Glomerular endothelial cell (primary cell): Measurements from ENCODE around the gene MVB12B. TPM values are rescaled to one million over a fixed set of nuclear protein-coding genes. Genes with fewer than 3 reads are reported as not detected.

Experiments used
- DNase-seq: peaks from one replicate; pipeline ENCODE4 v3.0.0-alpha.2; 2011; ENCODE audit warnings: low read depth, low spot score; ENCODE audit errors: extremely low read depth
- total RNA-seq: library from RNA; depleted of rRNA; stranded (reverse); fragments of >200 nt; gene quantifications from 2 replicates; pipeline ENCODE4 v1.2.3, GENCODE V29; 2015

The MVB12B gene
- total RNA-seq, 1 donor from 2014 or later, result 11.4 TPM

DNA sequence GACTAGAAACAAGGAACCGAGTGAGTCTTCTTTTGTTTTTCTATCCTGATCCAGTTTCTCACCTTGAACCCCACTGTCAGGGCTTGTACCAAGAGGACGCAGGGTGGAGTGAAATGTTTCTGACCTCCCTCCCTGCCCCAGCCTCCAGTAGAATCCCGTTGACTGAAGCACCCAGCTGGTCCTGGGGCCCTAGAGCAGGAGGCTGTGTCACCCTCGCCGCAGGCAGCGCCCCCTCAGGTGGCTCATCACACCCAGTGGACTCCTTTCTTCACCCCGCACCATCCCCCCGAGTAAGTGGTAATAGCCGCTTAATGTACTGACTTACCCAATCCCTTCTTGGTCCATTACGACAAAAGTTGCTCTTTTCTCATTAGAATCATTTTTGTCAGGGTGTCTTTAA is 53.8 kb downstream of the MVB12B start:
- no peak for DNase-seq

- no peak for DNase-seq
Observed at GRCh38 chr9:126381195-126381594, 54.6 kb downstream of the MVB12B start.

DNA sequence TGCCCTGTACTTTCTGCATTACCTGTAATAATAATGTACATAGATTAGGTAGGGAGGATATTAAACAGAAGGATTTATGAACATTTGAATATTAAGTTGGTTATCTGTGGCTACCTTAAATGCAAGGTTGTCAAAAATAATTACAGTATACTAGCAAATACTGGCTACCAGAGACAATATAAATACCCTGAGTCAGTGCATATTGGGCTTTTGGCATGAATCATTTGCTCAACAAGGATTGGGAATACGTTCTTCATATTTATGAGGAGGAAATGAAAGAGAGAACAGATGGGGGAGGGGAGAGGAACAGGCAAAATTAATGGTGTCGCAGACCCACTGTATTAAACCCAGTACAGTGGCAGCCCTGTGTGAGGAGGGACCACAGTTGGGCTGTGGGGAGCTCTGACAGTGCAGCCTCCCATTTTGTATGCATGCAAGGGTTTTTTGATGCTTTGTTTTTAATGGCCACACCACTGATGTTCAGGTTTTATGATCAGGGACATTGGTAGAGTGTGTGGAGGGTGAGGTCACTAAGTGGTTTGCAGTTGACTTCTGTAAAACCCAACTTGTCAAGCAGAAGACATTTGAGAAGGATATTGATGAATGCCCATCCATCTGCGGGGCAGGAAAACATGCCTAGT is 56.9 kb downstream of the MVB12B start:
- DNase-seq, result no peak

- no peak for DNase-seq
Observed at GRCh38 chr9:126384926-126385325, 58.3 kb downstream of the MVB12B start.

GRCh38 chr9:126386088-126386487 is 59.5 kb downstream of the MVB12B start:
- no peak for DNase-seq

DNA sequence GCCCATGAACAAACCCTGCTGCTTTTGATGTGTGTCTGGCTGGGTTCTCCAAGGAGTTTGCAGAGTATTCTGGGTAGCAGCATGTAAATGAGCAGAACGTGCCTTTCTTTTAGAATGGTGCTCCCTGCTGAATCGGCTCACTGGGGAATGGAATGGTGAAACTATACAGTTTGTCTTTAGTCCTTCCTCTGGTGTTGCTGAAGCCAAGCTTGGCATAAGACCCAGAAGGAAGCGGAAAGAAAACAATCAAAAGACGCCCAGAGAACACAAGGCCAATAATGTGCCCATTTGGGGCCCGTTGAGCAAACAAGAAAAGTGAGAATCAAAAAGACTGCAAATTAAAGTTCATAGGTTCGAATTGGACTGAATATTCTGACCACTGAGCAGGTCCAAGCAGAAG is 60.1 kb downstream of the MVB12B start:
- no peak for DNase-seq

- DNase-seq, result no peak
Observed at GRCh38 chr9:126388964-126389708, 62.5 kb downstream of the MVB12B start.

- DNase-seq, result no peak
Observed at GRCh38 chr9:126389992-126390391, 63.4 kb downstream of the MVB12B start.

- DNase-seq, result no peak
Observed at GRCh38 chr9:126390923-126391322, 64.3 kb downstream of the MVB12B start.

DNA sequence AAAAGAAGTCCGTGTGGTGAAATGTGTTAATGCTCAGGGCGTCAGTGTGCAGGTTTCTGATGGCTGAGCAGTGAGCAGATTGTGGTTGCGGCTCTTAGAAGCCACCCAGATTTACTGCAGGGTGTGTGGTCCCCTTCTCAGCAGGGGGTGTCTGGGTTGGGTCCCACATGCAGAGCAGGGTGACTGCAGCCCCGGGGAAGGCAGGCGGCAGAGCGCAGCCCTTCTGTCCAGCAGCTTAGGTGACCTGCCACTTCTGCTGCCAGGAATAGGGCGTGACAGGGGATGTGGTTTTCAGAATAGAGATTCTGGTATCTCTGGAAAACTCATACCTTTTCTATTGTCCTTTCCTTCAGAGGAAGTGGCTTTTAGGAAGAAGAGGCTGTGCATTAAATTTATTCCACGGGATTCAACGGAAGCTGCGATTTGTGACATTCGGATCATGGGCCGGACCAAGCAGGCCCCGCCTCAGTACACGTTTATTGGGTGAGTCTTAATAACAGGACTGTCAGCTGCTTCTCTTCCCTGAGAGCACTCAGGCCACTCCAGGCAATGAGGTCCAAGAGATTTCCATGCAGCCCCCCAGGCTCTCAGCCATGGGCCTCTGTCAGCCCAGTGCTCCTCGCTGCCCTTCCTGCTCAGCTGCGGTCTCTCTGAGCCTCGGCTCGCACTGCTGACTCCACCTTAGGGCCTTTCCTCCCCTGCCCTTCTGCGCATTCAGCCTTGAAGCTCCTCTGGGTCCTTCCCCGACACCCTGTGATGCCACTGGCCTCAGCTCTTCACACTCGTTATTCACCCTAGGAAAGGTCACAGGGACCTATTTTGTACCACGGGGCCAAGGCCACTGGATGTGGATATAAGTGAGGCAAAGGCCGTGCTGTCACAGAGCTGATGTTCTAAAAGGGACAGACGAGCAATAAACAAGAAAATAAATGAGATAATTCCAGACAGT is 65.4 kb downstream of the MVB12B start:
- no peak for DNase-seq

DNA sequence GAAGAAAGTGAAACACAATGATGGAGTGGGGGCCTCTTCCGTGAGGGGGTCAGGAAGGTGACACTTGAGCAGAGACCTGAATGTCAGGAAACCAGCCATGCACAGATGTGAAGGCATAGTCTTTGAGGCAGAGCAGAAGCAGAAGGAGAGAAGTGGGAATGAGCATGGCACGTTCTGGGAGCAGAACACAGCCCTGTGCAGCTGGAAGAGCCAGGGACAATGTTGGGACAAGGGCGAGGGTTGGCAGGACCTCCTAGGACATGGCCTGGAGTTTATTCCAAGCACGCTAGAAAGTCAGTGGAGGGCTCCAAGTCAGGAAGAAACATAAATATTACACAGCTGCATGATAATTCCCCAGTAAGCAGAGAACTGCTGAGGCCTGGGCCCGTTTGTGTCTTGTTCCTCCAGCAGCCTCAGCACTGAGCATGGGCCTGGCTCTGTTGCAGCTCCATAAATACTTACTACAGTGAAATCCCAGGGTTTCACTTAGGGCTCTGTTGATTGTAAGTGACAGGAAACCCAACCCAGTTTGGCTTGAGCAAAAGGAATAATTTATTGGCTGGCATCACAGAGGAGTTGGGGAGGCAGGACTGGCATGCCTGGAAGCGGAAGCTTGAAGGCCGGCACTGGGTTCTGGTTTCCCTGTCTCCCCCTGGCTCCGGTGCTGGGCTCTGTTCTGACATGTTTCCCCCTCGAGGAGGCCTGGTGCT is 66.2 kb downstream of the MVB12B start:
- no peak for DNase-seq

- no peak for DNase-seq
Observed at GRCh38 chr9:126393876-126394275, 67.2 kb downstream of the MVB12B start.

DNA sequence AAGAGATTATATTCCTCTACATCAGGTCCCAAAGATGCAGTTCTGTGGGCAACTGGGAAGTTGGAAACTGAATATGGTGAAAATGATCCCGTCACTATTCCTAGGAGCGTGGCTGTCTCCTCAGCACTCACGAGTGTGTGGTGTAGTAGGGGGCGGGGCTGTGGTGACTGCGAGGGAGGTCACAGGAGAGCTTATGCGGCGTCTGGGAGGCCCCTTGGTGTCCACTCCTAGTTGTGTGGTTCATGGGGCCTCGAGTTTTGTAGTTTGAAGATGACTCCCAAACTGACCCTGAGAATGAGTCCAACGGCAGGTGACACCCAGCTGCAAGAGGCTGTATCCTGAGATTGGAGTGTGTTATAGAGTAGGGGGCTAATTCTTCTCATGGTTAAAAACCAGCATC is 68.2 kb downstream of the MVB12B start:
- no peak for DNase-seq

GRCh38 chr9:126395439-126396212 is 69.0 kb downstream of the MVB12B start:
- no peak for DNase-seq

GRCh38 chr9:126397056-126397455 is 70.4 kb downstream of the MVB12B start:
- no peak for DNase-seq

- DNase-seq, result no peak
Observed at GRCh38 chr9:126398403-126399058, 71.9 kb downstream of the MVB12B start.

GRCh38 chr9:126399251-126399650 is 72.6 kb downstream of the MVB12B start:
- no peak for DNase-seq

DNA sequence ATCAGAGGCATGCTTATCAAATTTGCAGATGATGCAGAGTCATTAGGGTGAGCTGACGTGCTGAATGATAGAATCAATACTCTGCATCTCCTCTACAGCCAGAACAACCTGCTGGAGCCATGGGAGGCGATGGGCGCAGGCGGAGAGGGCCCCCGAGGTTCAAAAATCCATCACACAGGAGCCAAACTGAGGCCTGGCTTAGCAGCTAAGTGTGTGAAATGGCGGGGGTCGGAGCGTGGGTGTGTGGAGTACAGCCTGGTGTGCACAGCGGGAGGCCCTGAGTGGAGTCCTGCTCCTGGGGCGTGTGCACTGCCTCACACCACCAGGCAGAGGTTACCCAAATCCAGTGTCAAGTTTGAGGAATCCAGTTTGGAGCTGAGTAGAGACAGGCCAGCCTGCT is 73.2 kb downstream of the MVB12B start:
- DNase-seq, result no peak

GRCh38 chr9:126400571-126400970 is 73.9 kb downstream of the MVB12B start:
- DNase-seq, result no peak
